DND-41 (cell line): ENCODE measurements around the gene GATB.
"Not testable (repeated sequence)": the region's sequence is repeated elsewhere in the genome, so short reads cannot be mapped to it uniquely, and the experiment has no call there.

ENCODE experiments used
- ATAC-seq: fragments of 200-7000 bp; cut with Tn5 transposase; 3 replicates; pipeline ENCODE4 v1.9.1; 2021; ENCODE audit warnings: low read depth; ENCODE audit not compliant: insufficient read depth
- DNase-seq: peaks from one replicate; pipeline ENCODE4 v3.0.0-alpha.2; 2020
- H2AFZ ChIP-seq: 2 replicates; pipeline ENCODE4 v1.6.0; 2012; ENCODE audit warnings: low read depth, low read length
- H3K27ac ChIP-seq: 2 replicates; pipeline ENCODE4 v1.5.1; 2012; ENCODE audit warnings: low read length, inconsistent platforms
- H3K27me3 ChIP-seq: fragments of 200-600 bp; sonication (generic); 2 replicates; pipeline ENCODE4 v1.6.0; 2012; ENCODE audit warnings: low read length, mild to moderate bottlenecking, inconsistent platforms; ENCODE audit not compliant: insufficient read depth, poor library complexity
- H3K36me3 ChIP-seq: 2 replicates; pipeline ENCODE4 v1.5.1; 2012; ENCODE audit warnings: low read length, inconsistent platforms; ENCODE audit not compliant: insufficient read depth
- H3K4me1 ChIP-seq: 2 replicates; pipeline ENCODE4 v1.5.1; 2012; ENCODE audit warnings: mild to moderate bottlenecking, low read length; ENCODE audit not compliant: insufficient read depth
- H3K4me2 ChIP-seq: 2 replicates; pipeline ENCODE4 v1.6.0; 2012; ENCODE audit warnings: mild to moderate bottlenecking, moderate library complexity, low read length, inconsistent platforms; ENCODE audit not compliant: insufficient read depth
- H3K4me3 ChIP-seq, 2 experiments: fragments of 200-600 bp in 1 of 2; shearing (Covaris generic) in 1 of 2; 2 replicates each; pipeline ENCODE4 v1.5.1; 2012 to 2016; ENCODE audit warnings: inconsistent platforms in 2 of 2, low read length in 2 of 2, mild to moderate bottlenecking in 2 of 2, low read depth in 1 of 2, moderate library complexity in 1 of 2
- H3K79me2 ChIP-seq: 2 replicates; pipeline ENCODE4 v1.6.0; 2012; ENCODE audit warnings: low read length, inconsistent platforms; ENCODE audit not compliant: insufficient read depth
- H3K9ac ChIP-seq: 2 replicates; pipeline ENCODE4 v1.6.0; 2012; ENCODE audit warnings: low read depth, mild to moderate bottlenecking, inconsistent platforms, low read length, moderate library complexity
- H3K9me3 ChIP-seq: 2 replicates; pipeline ENCODE4 v1.5.1; 2012; ENCODE audit warnings: low read length, moderate library complexity, mild to moderate bottlenecking, inconsistent platforms; ENCODE audit not compliant: insufficient read depth, severe bottlenecking
- H4K20me1 ChIP-seq: 2 replicates; pipeline ENCODE4 v1.6.0; 2012; ENCODE audit warnings: low read length; ENCODE audit not compliant: insufficient read depth
- EZH2 ChIP-seq: IDR thresholded peaks from 3 replicates; pipeline ENCODE4 v1.6.1; 2012; ENCODE audit warnings: borderline replicate concordance, low read depth, mild to moderate bottlenecking, moderate library complexity, low read length, inconsistent platforms; ENCODE audit not compliant: severe bottlenecking
- TF ChIP-seq, protein P1 (sequence below): IDR thresholded peaks from 2 replicates; pipeline ENCODE4 v1.5.1; 2012; ENCODE audit warnings: borderline replicate concordance, low read length, moderate library complexity, mild to moderate bottlenecking; ENCODE audit not compliant: poor library complexity, severe bottlenecking; ENCODE audit errors: extremely low read depth

Gene GATB

DNA sequence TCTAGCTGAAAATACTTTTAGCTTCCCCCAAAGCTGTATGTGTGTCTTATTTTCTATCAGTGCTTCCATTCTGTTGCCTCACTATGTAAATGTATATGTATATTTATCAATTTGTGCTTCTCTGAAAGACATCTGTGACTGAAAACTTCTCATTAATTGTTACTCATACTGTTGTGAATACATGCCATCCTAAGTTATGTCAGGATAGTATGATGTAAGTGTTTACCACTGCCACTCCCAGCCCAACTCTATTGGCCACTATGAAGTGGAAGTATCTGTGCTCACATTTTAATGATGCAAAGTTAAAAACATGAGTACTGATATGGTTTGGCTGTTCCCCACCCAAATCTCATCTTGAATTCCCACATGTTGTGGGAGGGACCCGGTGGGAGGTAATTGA is 24.4 kb downstream of the GATB start:
- Histone ChIP-seq H3K36me3 (peaks cover 12% of the 10 kb centered on the region; the same call in 1 of the 2 replicates), H2AFZ (no peak overlapping the region), H3K9me3 (peaks cover 14% of the 10 kb centered on the region), H3K79me2 (no peaks in the 10 kb centered on the region), H3K27me3 (no peaks in the 10 kb centered on the region), H3K4me3 (no peak overlapping the region), H3K9ac (no peak overlapping the region), H3K4me2 (no peak overlapping the region), H3K4me1 (no peaks in the 10 kb centered on the region), H4K20me1 (no peaks in the 10 kb centered on the region), H3K27ac (no peak overlapping the region)
- no peak for DNase-seq
- TF ChIP-seq, protein P1, sequence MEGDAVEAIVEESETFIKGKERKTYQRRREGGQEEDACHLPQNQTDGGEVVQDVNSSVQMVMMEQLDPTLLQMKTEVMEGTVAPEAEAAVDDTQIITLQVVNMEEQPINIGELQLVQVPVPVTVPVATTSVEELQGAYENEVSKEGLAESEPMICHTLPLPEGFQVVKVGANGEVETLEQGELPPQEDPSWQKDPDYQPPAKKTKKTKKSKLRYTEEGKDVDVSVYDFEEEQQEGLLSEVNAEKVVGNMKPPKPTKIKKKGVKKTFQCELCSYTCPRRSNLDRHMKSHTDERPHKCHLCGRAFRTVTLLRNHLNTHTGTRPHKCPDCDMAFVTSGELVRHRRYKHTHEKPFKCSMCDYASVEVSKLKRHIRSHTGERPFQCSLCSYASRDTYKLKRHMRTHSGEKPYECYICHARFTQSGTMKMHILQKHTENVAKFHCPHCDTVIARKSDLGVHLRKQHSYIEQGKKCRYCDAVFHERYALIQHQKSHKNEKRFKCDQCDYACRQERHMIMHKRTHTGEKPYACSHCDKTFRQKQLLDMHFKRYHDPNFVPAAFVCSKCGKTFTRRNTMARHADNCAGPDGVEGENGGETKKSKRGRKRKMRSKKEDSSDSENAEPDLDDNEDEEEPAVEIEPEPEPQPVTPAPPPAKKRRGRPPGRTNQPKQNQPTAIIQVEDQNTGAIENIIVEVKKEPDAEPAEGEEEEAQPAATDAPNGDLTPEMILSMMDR = no peak
- TF ChIP-seq EZH2 = no peak
- no peak for ATAC-seq

DNA sequence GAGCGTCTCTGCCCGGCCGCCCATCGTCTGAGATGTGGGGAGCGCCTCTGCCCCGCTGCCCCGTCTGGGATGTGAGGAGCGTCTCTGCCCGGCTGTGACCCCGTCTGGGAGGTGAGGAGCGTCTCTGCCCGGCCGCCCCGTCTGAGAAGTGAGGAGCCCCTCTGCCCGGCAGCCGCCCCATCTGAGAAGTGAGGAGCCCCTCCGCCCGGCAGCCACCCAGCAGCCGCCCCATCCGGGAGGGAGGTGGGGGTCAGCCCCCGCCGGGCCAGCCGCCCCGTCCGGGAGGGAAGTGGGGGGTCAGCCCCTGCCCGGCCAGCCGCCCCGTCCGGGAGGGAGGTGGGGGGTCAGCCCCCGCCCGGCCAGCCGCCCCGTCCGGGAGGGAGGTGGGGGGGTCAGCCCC is 29.1 kb downstream of the GATB start:
- not testable (repeated sequence) for H4K20me1 ChIP-seq, H3K36me3 ChIP-seq, H3K27ac ChIP-seq, H3K4me3 ChIP-seq, H3K9ac ChIP-seq, H3K4me2 ChIP-seq, H3K9me3 ChIP-seq, DNase-seq, H3K4me1 ChIP-seq, H3K79me2 ChIP-seq, H3K27me3 ChIP-seq, H2AFZ ChIP-seq, ATAC-seq

DNA sequence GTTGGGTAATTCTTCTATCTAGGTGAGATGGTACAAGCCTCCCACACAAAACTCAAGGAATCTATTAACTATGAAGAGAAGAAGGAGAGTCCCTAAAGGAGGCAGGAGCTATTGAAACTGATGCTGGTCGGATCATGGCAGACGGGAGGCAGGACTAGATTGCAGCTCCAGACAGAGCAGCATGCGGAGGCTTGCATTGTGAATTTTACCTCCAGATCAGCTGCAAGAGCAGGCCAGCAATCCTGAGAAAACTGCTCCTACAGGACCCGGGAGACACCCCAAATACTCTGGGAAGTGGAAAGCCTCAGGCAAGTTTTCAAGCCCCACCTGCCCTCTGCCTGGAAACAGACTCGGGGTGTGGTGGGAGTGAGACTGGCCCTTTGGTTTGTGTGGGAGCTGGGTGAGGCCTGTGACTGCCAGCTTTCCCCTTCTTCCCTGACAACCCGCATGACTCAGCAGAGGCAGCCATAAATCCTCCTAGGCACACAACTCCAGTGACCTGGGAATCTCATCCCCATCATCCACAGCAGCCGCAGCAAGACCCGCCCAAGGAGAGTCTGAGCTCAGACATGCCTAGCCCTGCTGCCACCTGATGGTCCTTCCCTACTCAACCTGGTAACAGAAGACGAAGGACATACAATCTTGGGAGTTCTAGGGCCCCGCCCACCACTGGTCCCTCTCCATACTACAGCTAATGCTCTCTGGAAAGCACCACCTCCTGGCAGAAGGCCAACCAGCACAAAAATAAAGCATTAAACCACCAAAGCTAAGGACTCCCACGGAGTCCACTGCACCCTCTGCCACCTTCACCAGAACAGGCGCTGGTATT is 30.9 kb downstream of the GATB start:
- Histone ChIP-seq H3K4me2 (no peak overlapping the region), H3K4me3 (no peak overlapping the region), H2AFZ (no peak overlapping the region), H3K36me3 (no peaks in the 10 kb centered on the region), H3K79me2 (no peaks in the 10 kb centered on the region), H3K9me3 (no peaks in the 10 kb centered on the region), H4K20me1 (no peaks in the 10 kb centered on the region), H3K27me3 (no peaks in the 10 kb centered on the region), H3K27ac (no peak overlapping the region), H3K4me1 (no peaks in the 10 kb centered on the region), H3K9ac (no peak overlapping the region)
- TF ChIP-seq, protein P1 = no peak
- no peak for TF ChIP-seq EZH2
- no peak for ATAC-seq
- DNase-seq = no peak

DNA sequence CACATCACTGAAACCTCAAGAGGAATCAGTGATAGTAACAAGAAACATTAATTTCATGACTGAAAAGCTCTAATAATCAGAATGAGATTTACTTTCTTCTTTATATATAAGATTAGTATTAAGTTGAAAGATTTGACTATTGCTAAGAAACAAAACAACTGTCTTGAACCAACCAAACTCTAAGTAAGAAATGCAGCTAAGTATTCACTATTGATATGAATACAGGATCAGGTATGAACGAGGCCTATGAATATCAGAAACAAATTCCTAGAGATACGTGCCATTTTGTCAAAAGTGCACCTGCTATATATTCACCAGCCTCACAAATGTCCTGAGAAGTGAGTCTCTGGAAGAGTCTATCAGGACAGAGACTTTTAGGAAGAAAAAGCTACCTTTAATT is 32.1 kb downstream of the GATB start:
- DNase-seq (no peak), ATAC-seq (no peak)
- no peaks in the 10 kb centered on the region for H3K79me2 ChIP-seq
- no peak overlapping the region for H2AFZ ChIP-seq
- no peak overlapping the region for H3K9ac ChIP-seq
- TF ChIP-seq EZH2 = no peak
- TF ChIP-seq, protein P1 = no peak
- H3K27ac ChIP-seq = no peak overlapping the region
- no peaks in the 10 kb centered on the region for H3K4me1 ChIP-seq
- no peaks in the 10 kb centered on the region for H4K20me1 ChIP-seq
- H3K36me3 ChIP-seq = no peaks in the 10 kb centered on the region
- H3K27me3 ChIP-seq = no peaks in the 10 kb centered on the region
- H3K4me3 ChIP-seq = no peak overlapping the region
- no peaks in the 10 kb centered on the region for H3K9me3 ChIP-seq
- H3K4me2 ChIP-seq = no peak overlapping the region
